IMR-90 (cell line): ENCODE data around the gene HVCN1. TPM values are rescaled to one million over a fixed set of nuclear protein-coding genes. Genes with fewer than 3 reads are reported as not detected.

ENCODE experiments used
- ATAC-seq: fragments of 200-7000 bp; cut with Tn5 transposase; 2 replicates; pipeline ENCODE4 v1.9.1; 2020; ENCODE audit warnings: low read depth, mild to moderate bottlenecking, moderate library complexity
- BruUV-seq: library from RNA; stranded (reverse); fragments of 400-500 nt; replicated peaks from 2 replicates; lab custom pipeline; 2021; lab: Mats Ljungman, UMichigan
- CTCF ChIA-PET: fragments of 300-600 bp; formaldehyde crosslinking; extraction: SDS; loops from one replicate; lab custom pipeline; 2021; ENCODE audit warnings: antibody characterized with exemption; lab: Yijun Ruan, JAX
- POLR2A ChIA-PET: fragments of 300-600 bp; sonication (Branson Sonifier 250); formaldehyde crosslinking; loops from one replicate; lab custom pipeline; 2022; ENCODE audit warnings: antibody characterized with exemption; ENCODE audit not compliant: unreplicated experiment; lab: Charles Lee
- DNase-seq: peaks from one replicate; pipeline ENCODE4 v3.0.0; 2013
- H2AFZ ChIP-seq: replicated peaks from 2 replicates; pipeline ENCODE3; 2013; ENCODE audit warnings: low read length, mild to moderate bottlenecking; ENCODE audit not compliant: poor library complexity
- H2AK5ac ChIP-seq: 2 replicates; pipeline ENCODE4 v1.6.1; 2013; ENCODE audit warnings: low read depth, low read length, inconsistent platforms
- H2AK9ac ChIP-seq: replicated peaks from 2 replicates; pipeline ENCODE3; 2013; ENCODE audit warnings: mild to moderate bottlenecking, low read depth, low read length, moderate library complexity; ENCODE audit not compliant: poor library complexity
- H2BK120ac ChIP-seq: 2 replicates; pipeline ENCODE4 v1.6.1; 2013; ENCODE audit warnings: low read depth, low read length, inconsistent platforms
- H2BK15ac ChIP-seq: 3 replicates; pipeline ENCODE4 v1.6.1; 2013; ENCODE audit warnings: low read depth, low read length, inconsistent platforms
- H2BK20ac ChIP-seq: 2 replicates; pipeline ENCODE4 v1.6.1; 2013; ENCODE audit warnings: low read depth, mild to moderate bottlenecking, inconsistent platforms, low read length, moderate library complexity
- H2BK5ac ChIP-seq: 2 replicates; pipeline ENCODE4 v1.6.1; 2013; ENCODE audit warnings: mild to moderate bottlenecking, low read depth, low read length, inconsistent platforms; ENCODE audit not compliant: poor library complexity, severe bottlenecking
- H3K14ac ChIP-seq: replicated peaks from 2 replicates; pipeline ENCODE4 v1.6.1; 2013; ENCODE audit warnings: low read depth, low read length, inconsistent platforms
- H3K18ac ChIP-seq: 2 replicates; pipeline ENCODE4 v1.6.1; 2013; ENCODE audit warnings: low read depth, low read length, control low read depth
- H3K23ac ChIP-seq: 2 replicates; pipeline ENCODE4 v1.6.1; 2013; ENCODE audit warnings: low read depth, low read length, inconsistent platforms
- H3K27ac ChIP-seq: 2 replicates; pipeline ENCODE4 v1.5.1; 2013; ENCODE audit warnings: mild to moderate bottlenecking, control low read depth, low read length; ENCODE audit not compliant: insufficient read depth
- H3K27me3 ChIP-seq: 2 replicates; pipeline ENCODE4 v1.6.1; 2013; ENCODE audit warnings: low read length; ENCODE audit not compliant: control insufficient read depth, insufficient read depth
- H3K36me3 ChIP-seq: 2 replicates; pipeline ENCODE4 v1.6.1; 2013; ENCODE audit warnings: low read length, mixed read lengths; ENCODE audit not compliant: control insufficient read depth, insufficient read depth
- H3K4ac ChIP-seq: 2 replicates; pipeline ENCODE4 v1.6.1; 2013; ENCODE audit warnings: low read depth, low read length, inconsistent platforms
- H3K4me1 ChIP-seq: 2 replicates; pipeline ENCODE4 v1.6.1; 2013; ENCODE audit warnings: low read length, mixed read lengths; ENCODE audit not compliant: control insufficient read depth, insufficient read depth
- H3K4me2 ChIP-seq: 2 replicates; pipeline ENCODE4 v1.6.1; 2013; ENCODE audit warnings: low read depth, mild to moderate bottlenecking, control low read depth, low read length, moderate library complexity
- H3K4me3 ChIP-seq: 2 replicates; pipeline ENCODE4 v1.5.1; 2013; ENCODE audit warnings: low read depth, mild to moderate bottlenecking, control low read depth, low read length, moderate library complexity; ENCODE audit not compliant: insufficient read depth
- H3K56ac ChIP-seq: 2 replicates; pipeline ENCODE4 v1.6.1; 2013; ENCODE audit warnings: low read length, inconsistent platforms; ENCODE audit not compliant: insufficient read depth; ENCODE audit errors: extremely low read depth
- H3K79me1 ChIP-seq, 2 experiments: 2 replicates each; pipeline ENCODE4 v1.6.1; 2013; ENCODE audit warnings: low read length in 2 of 2, inconsistent platforms in 1 of 2, low read depth in 1 of 2
- H3K9ac ChIP-seq: 2 replicates; pipeline ENCODE4 v1.6.1; 2013; ENCODE audit warnings: low read depth, low read length, control low read depth
- H3K9me1 ChIP-seq: 2 replicates; pipeline ENCODE4 v1.6.1; 2013; ENCODE audit warnings: low read length, inconsistent platforms; ENCODE audit not compliant: insufficient read depth
- H3K9me3 ChIP-seq: 2 replicates; pipeline ENCODE4 v1.6.1; 2013; ENCODE audit warnings: low read length; ENCODE audit not compliant: control insufficient read depth, insufficient read depth
- H4K20me1 ChIP-seq: 2 replicates; pipeline ENCODE4 v1.6.1; 2013; ENCODE audit warnings: low read length, inconsistent platforms; ENCODE audit not compliant: insufficient read depth
- H4K5ac ChIP-seq: 2 replicates; pipeline ENCODE4 v1.6.1; 2013; ENCODE audit warnings: mild to moderate bottlenecking, low read depth, low read length, control low read depth
- H4K8ac ChIP-seq, 2 experiments: 2 replicates each; pipeline ENCODE4 v1.6.1; 2013; ENCODE audit warnings: low read depth in 2 of 2, low read length in 2 of 2, control low read depth in 1 of 2, inconsistent platforms in 1 of 2
- H4K91ac ChIP-seq: 2 replicates; pipeline ENCODE4 v1.6.1; 2013; ENCODE audit warnings: low read depth, low read length, inconsistent platforms; ENCODE audit not compliant: insufficient read depth
- CEBPB ChIP-seq: IDR thresholded peaks from 2 replicates; pipeline ENCODE4 v1.6.1; 2012; ENCODE audit warnings: low read depth, low read length, improper control_type of control experiment
- CTCF ChIP-seq: conservative IDR thresholded peaks from 2 replicates; pipeline ENCODE4 v1.5.1; 2012; ENCODE audit warnings: mild to moderate bottlenecking, low read depth, low read length, improper control_type of control experiment
- WGBS, 2 experiments: methylation state at CpG; one replicate each; pipeline versions ENCODE4 v1.1.5 to v1.1.7; 2013; ENCODE audit warnings: missing lambda C conversion rate in 2 of 2; ENCODE audit not compliant: insufficient read length in 1 of 2; ENCODE audit errors: extremely low coverage in 2 of 2; 5-methylcytosine and 5-hydroxymethylcytosine counted together
- dilution Hi-C: fragments of 300-500 bp; cut with HindIII; formaldehyde crosslinking; loops from one replicate; pipeline ENCODE4 v1.14.3; 2018; ENCODE audit warnings: low sequenced_read_pairs; ENCODE audit not compliant: unreplicated experiment
- in situ Hi-C: fragments of 300-500 bp; cut with MboI; formaldehyde crosslinking; loops from 3 replicates; pipeline ENCODE4 v1.14.3; 2019; ENCODE audit warnings: low sequenced_read_pairs, inconsistent platforms, mixed read lengths
- intact Hi-C: fragments of 100-400 bp; cut with micrococcal nuclease; formaldehyde crosslinking; loops from 2 replicates; pipeline ENCODE4 v1.10.0; 2022
- polyA plus RNA-seq, 3 experiments: library from polyadenylated mRNA; depleted of rRNA; stranded (reverse); fragments of >200 nt; gene quantifications; 2 replicates each; pipeline ENCODE4 v1.2.3, GENCODE V29; 2012; ENCODE audit warnings: low replicate concordance in 1 of 3
- total RNA-seq: library from RNA; depleted of rRNA; stranded (reverse); fragments of >200 nt; gene quantifications from 2 replicates; pipeline ENCODE4 v1.2.3, GENCODE V29; 2012

HVCN1 gene
- total and polyA plus RNA-seq, 2 of the 4 experiments (the other 2 are of a cell fraction): 1.9 to 2.0 TPM

DNA sequence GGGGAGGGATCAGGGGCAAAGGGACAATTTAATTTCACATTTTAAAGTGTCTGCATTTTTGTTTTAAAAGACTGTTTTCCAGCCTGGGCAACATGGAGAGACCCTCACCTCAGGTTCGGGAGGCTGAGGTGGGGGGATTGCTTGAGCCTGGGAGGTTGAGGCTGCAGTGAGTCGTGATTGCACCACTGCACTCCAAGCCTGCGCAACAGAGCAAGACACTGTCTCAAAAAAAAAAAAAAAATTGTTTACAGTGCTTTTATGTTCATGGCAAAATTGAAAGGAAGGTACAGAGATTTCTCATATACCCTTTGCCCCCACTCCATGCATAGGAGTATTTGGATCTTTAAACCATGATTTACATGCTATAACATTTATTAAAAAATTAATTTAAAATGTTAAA lies 16.4 kb upstream of the HVCN1 start:
- no peaks in the 10 kb centered on the region for H3K27me3 ChIP-seq
- TF ChIP-seq CTCF (no peak), CEBPB (peak; percentile 77)
- H3K36me3 ChIP-seq: no peaks in the 10 kb centered on the region
- peak; percentile 12 for DNase-seq
- H3K9me3 ChIP-seq: no peaks in the 10 kb centered on the region
- dilution Hi-C loops: no loop called here
- in situ Hi-C loops: no loop called here
- no peak overlapping the region for H2BK120ac ChIP-seq
- CTCF ChIA-PET: no interaction called here
- no peak overlapping the region for H3K18ac ChIP-seq
- H2AK5ac ChIP-seq: no peak overlapping the region
- no peaks in the 10 kb centered on the region; the same call in 1 of the 2 replicates for H3K4me1 ChIP-seq
- H2AK9ac ChIP-seq: no peak overlapping the region
- no peak overlapping the region for H2BK15ac ChIP-seq
- no peaks in the 10 kb centered on the region for H3K79me1 ChIP-seq
- no peak overlapping the region for H2AFZ ChIP-seq
- no peak overlapping the region for H3K4me2 ChIP-seq
- no peak overlapping the region for H2BK5ac ChIP-seq
- no peak overlapping the region for H3K4me3 ChIP-seq
- no peak overlapping the region for H4K91ac ChIP-seq
- intact Hi-C loops: no loop called here
- no peaks in the 10 kb centered on the region for H3K9me1 ChIP-seq
- no CpG with 5 or more reads among the region's 3 CpGs for WGBS, 2 experiments
- POLR2A ChIA-PET: no interaction called here
- peak; percentile 37; the same call in 1 of the 2 replicates for ATAC-seq
- H3K4ac ChIP-seq: no peak overlapping the region
- no peak overlapping the region for H2BK20ac ChIP-seq
- no peak overlapping the region for H3K56ac ChIP-seq
- H4K5ac ChIP-seq: no peak overlapping the region
- no peak overlapping the region for H3K9ac ChIP-seq
- H3K27ac ChIP-seq: no peak overlapping the region
- BruUV-seq: no TSS peak
- H4K8ac ChIP-seq: no peak overlapping the region
- no peak overlapping the region for H3K23ac ChIP-seq
- no peak overlapping the region for H3K14ac ChIP-seq
- H4K20me1 ChIP-seq: no peaks in the 10 kb centered on the region
